Effector memory CD4-positive, alpha-beta T cell (primary cell): ENCODE measurements around the gene PPP3CA.

Source experiments
- DNase-seq, 3 donors: peaks; one replicate each; pipeline ENCODE4 v3.0.0-alpha.2; 2020
- H3K27ac ChIP-seq: 2 replicates; pipeline ENCODE4 v1.7.0; 2013; ENCODE audit warnings: mild to moderate bottlenecking, low read length, moderate library complexity; ENCODE audit not compliant: insufficient read depth, poor library complexity, severe bottlenecking
- H3K27me3 ChIP-seq: replicated peaks from 2 replicates; pipeline ENCODE4 v1.7.0; 2013; ENCODE audit warnings: mild to moderate bottlenecking, low read length; ENCODE audit not compliant: insufficient read depth, control insufficient read depth, poor library complexity, severe bottlenecking
- H3K36me3 ChIP-seq: 2 replicates; pipeline ENCODE4 v1.7.0; 2013; ENCODE audit warnings: mild to moderate bottlenecking, low read length, moderate library complexity; ENCODE audit not compliant: control insufficient read depth, insufficient read depth
- H3K4me1 ChIP-seq: 2 replicates; pipeline ENCODE4 v1.7.0; 2013; ENCODE audit warnings: low read length, mild to moderate bottlenecking; ENCODE audit not compliant: control insufficient read depth, insufficient read depth, poor library complexity, severe bottlenecking
- H3K4me3 ChIP-seq: 2 replicates; pipeline ENCODE4 v1.7.0; 2013; ENCODE audit warnings: low read length, low read depth, mild to moderate bottlenecking; ENCODE audit not compliant: insufficient read depth, poor library complexity, severe bottlenecking
- H3K9me3 ChIP-seq: 2 replicates; pipeline ENCODE4 v1.7.0; 2013; ENCODE audit warnings: mild to moderate bottlenecking, low read length, moderate library complexity; ENCODE audit not compliant: control insufficient read depth

Gene PPP3CA

DNA sequence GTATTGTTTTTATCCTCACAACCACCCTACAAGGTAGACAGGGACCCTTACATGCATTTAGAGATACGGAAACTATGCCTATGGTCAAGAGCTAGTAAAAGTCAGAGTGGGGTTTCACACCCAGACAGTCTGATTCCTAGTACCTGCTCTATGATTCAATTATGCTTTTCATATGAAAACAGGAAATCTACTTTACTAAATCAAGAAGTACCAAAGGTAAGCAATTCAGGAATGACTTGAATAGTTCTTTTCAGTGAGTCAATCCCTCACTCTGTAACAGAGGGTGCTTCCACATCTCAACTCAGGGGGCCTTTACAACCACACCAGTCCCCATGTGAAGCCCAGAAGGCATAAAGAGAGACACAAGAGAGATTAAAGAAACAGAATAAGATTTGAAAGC, 191.4 kb downstream of the PPP3CA start:
- Histone ChIP-seq H3K4me1 (no peaks in the 10 kb centered on the region), H3K9me3 (no peaks in the 10 kb centered on the region), H3K4me3 (no peak overlapping the region), H3K27me3 (no peaks in the 10 kb centered on the region), H3K36me3 (no peaks in the 10 kb centered on the region), H3K27ac (no peak overlapping the region)
- DNase-seq: no peak

GRCh38 chr4:101155368-101155767, 192.0 kb downstream of the PPP3CA start:
- no peak for DNase-seq
- no peaks in the 10 kb centered on the region for H3K36me3 ChIP-seq
- H3K4me1 ChIP-seq: no peaks in the 10 kb centered on the region
- H3K27ac ChIP-seq: no peak overlapping the region
- no peaks in the 10 kb centered on the region for H3K9me3 ChIP-seq
- H3K27me3 ChIP-seq: no peaks in the 10 kb centered on the region
- no peak overlapping the region for H3K4me3 ChIP-seq

- no peak for DNase-seq
- H3K9me3 ChIP-seq: no peaks in the 10 kb centered on the region
- no peak overlapping the region for H3K27ac ChIP-seq
- no peaks in the 10 kb centered on the region for H3K4me1 ChIP-seq
- no peak overlapping the region for H3K4me3 ChIP-seq
- H3K27me3 ChIP-seq: no peaks in the 10 kb centered on the region
- no peaks in the 10 kb centered on the region for H3K36me3 ChIP-seq
These were observed 193.7 kb downstream of the PPP3CA start for GRCh38 chr4:101153653-101154052.

DNA sequence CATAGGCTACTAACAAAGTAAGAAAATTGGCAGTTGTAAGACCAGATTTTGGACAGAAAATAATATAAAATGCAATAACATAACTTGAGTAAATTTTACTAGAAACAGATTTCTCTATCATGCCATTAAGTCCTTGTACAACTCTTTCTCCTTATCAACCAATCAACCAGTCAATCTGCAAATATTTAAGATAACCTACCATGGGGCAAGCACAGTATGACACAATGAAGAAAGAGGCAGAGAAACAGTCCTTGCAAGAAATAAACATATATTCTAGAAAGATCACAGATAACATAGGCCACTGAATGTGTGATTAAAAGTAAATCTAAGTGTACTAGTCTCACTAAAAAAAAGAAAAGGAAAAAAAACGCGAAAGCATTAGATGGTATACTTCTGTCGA, 194.8 kb downstream of the PPP3CA start:
- H3K4me3 ChIP-seq: no peak overlapping the region
- no peaks in the 10 kb centered on the region for H3K4me1 ChIP-seq
- H3K9me3 ChIP-seq: no peaks in the 10 kb centered on the region
- no peaks in the 10 kb centered on the region for H3K27me3 ChIP-seq
- no peaks in the 10 kb centered on the region for H3K36me3 ChIP-seq
- DNase-seq: no peak
- no peak overlapping the region for H3K27ac ChIP-seq

DNA sequence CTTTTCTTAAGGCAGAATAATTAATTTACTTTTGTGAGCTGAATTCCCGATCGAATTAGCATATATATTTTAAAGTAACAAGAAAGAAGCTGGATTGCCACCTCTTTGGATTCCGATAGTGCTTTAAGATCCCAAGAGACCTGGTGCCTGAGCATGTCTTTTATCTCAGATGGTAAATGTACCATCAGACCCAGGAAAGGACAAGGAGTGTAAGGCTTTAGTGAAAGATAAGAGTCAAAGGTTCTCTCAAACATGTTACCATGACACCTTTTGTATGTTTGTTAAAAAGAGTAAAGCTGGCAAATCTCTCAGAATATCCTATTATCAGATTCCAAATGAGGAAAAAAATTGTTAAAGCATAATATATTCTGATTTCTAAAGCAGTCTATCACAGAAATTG, 198.8 kb downstream of the PPP3CA start:
- H3K27me3 ChIP-seq: no peaks in the 10 kb centered on the region
- H3K4me1 ChIP-seq: no peaks in the 10 kb centered on the region
- no peak overlapping the region for H3K4me3 ChIP-seq
- DNase-seq: no peak
- H3K27ac ChIP-seq: no peak overlapping the region
- no peaks in the 10 kb centered on the region for H3K9me3 ChIP-seq
- H3K36me3 ChIP-seq: no peaks in the 10 kb centered on the region

- Histone ChIP-seq H3K9me3 (no peaks in the 10 kb centered on the region), H3K4me1 (peaks cover 3% of the 10 kb centered on the region), H3K27me3 (no peaks in the 10 kb centered on the region), H3K36me3 (no peaks in the 10 kb centered on the region), H3K27ac (no peak overlapping the region), H3K4me3 (no peak overlapping the region)
- no peak for DNase-seq
These were observed 200.0 kb downstream of the PPP3CA start for GRCh38 chr4:101147283-101147682.

DNA sequence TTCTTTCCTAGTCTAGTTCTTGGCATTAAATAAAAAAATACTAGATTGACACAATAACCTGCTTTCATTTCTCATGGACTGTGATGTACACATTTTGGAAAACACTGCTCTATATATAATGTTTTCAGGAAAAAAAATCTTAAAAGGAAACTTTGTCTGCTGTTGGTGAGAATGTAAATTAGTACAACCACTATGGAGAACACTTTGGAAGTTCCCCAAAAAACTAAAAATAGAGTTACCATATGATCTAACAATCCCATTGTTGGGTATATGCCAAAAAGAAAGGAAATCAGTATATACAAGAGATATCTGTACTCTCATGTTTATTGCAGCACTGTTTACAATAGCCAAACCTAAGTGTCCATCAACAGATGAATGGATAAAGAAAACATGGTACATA, 202.3 kb downstream of the PPP3CA start:
- H3K4me1 ChIP-seq: peaks cover 5% of the 10 kb centered on the region
- no peak for DNase-seq
- H3K36me3 ChIP-seq: no peaks in the 10 kb centered on the region
- H3K4me3 ChIP-seq: no peak overlapping the region
- no peaks in the 10 kb centered on the region for H3K9me3 ChIP-seq
- H3K27ac ChIP-seq: no peak overlapping the region
- no peaks in the 10 kb centered on the region for H3K27me3 ChIP-seq

- H3K36me3 ChIP-seq: no peaks in the 10 kb centered on the region
- no peak overlapping the region for H3K27ac ChIP-seq
- H3K4me3 ChIP-seq: no peak overlapping the region
- no peaks in the 10 kb centered on the region for H3K9me3 ChIP-seq
- H3K27me3 ChIP-seq: no peaks in the 10 kb centered on the region
- DNase-seq: no peak
- H3K4me1 ChIP-seq: peaks cover 5% of the 10 kb centered on the region
These were observed 205.1 kb downstream of the PPP3CA start for GRCh38 chr4:101142259-101142658.

DNA sequence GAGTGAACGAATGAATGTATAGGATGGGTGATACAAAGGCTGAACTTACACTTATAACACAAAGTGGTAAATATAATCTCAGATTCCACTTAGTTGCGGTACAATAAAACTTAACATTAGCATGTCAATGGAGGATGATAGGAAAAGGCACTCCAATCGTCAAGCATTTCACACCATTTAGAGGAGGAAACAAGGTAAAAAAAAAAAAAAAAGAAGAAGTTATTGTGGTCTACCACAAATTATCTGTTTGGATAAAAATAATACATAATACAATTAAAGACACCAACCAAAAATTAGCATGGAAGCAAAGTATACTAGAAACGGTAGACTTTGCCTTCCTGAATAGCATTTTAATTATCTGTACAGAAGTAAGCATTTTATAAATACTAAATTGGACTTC, 205.5 kb downstream of the PPP3CA start:
- Histone ChIP-seq H3K27ac (no peak overlapping the region), H3K36me3 (no peaks in the 10 kb centered on the region), H3K4me3 (no peak overlapping the region), H3K27me3 (no peaks in the 10 kb centered on the region), H3K4me1 (peaks cover 5% of the 10 kb centered on the region), H3K9me3 (no peaks in the 10 kb centered on the region)
- no peak for DNase-seq

DNA sequence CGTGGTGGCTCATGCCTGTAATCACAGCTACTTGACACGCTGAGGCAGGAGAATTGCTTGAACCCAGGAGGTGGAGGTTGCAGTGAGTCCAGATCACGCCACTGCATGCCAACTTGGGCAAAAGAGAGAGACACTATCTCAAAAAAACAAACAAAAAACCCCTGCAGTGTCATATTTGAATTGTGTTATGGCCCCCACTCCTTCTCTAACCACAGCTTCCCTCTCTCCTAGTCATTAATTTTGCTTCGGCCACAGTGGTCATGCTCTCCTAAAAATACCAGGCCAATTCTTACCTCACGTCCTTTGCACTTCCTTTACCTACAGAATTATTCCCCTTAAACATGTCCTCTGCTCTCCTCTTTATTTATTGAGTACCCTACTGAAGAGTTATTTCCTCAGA, 206.1 kb downstream of the PPP3CA start:
- Histone ChIP-seq H3K4me3 (no peak overlapping the region), H3K4me1 (peaks cover 5% of the 10 kb centered on the region), H3K36me3 (no peaks in the 10 kb centered on the region), H3K27me3 (no peaks in the 10 kb centered on the region), H3K9me3 (no peaks in the 10 kb centered on the region), H3K27ac (no peak overlapping the region)
- no peak for DNase-seq

DNA sequence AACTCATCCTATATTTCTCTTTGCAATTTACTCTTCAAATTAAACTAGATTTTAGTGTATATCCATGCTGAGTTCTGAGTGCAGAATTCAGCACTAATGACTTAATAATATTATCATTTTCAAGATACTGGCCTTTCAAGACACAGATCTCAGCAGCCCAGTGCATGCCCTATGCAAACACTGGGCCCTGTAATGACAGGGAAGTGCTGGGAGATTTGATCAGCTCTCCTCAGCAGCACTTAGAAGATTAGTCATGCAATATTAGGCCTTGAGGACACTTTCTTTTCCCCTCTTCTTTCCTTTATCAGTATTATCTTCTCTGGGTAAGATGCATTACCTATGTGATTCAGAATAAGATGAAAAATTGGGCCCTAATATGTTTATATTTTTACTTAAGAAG, 207.1 kb downstream of the PPP3CA start:
- Histone ChIP-seq H3K4me3 (no peak overlapping the region), H3K27ac (no peak overlapping the region), H3K4me1 (peaks cover 5% of the 10 kb centered on the region), H3K36me3 (no peaks in the 10 kb centered on the region), H3K9me3 (no peaks in the 10 kb centered on the region), H3K27me3 (no peaks in the 10 kb centered on the region)
- DNase-seq: no peak
